ENCODE data around the gene NFATC3. TPM values are rescaled to one million over a fixed set of nuclear protein-coding genes. Genes with fewer than 3 reads are reported as not detected.

NFATC3 gene
- total and polyA plus RNA-seq, 2 donors (not counting 1 experiment from before 2014, with no cell fraction given): 33.4 to 115 TPM

GRCh38 chr16:68216240-68216639 lies 131.1 kb downstream of the NFATC3 start:
- Mint-ChIP-seq H3K9me3 (ENCODE audit: insufficient read depth) (no peaks in the 10 kb centered on the region), H3K27ac (no peak overlapping the region)

GRCh38 chr16:68217506-68217905 lies 132.3 kb downstream of the NFATC3 start:
- Histone ChIP-seq H3K4me3 (ENCODE audit: control extremely low read depth in 1 of 5, extremely low read depth in 1 of 5, insufficient read depth in 1 of 5, low read depth in 2 of 5, low read length in 4 of 5) (no peak overlapping the region), H3K27ac (ENCODE audit: low read length in 2 of 2) (no peak overlapping the region), H3K9me3 (ENCODE audit: control extremely low read depth in 1 of 3, control insufficient read depth in 2 of 3, insufficient read depth in 1 of 3, low read length in 2 of 3) (no peaks in the 10 kb centered on the region), H4K20me1 (ENCODE audit: control insufficient read depth, insufficient read depth, low read length, poor library complexity, severe bottlenecking) (peaks cover 24% of the 10 kb centered on the region), H2AFZ (ENCODE audit: insufficient read depth, low read depth, low read length, poor library complexity, severe bottlenecking) (no peak overlapping the region), H3K36me3 (replicated peaks in 1 of 2; ENCODE audit: control extremely low read depth in 1 of 2, control insufficient read depth in 1 of 2, extremely low read depth in 1 of 2, insufficient read depth in 2 of 2, low read length in 1 of 2) (peaks cover 1 to 40% of the 10 kb centered on the region in 2 experiments), H3K27me3 (replicated peaks in 1 of 4; ENCODE audit: control extremely low read depth in 1 of 4, control insufficient read depth in 3 of 4, insufficient read depth in 4 of 4, low read length in 3 of 4) (no peaks in the 10 kb centered on the region), H3K79me2 (ENCODE audit: control insufficient read depth, insufficient read depth, low read length) (peaks cover 45% of the 10 kb centered on the region), H3K4me1 (ENCODE audit: control insufficient read depth in 2 of 2, insufficient read depth in 2 of 2, low read length in 2 of 2) (no peaks in the 10 kb centered on the region), H3K9ac (ENCODE audit: low read length) (no peak overlapping the region), H3K4me2 (replicated peaks; ENCODE audit: low read depth, low read length, poor library complexity, severe bottlenecking) (no peak overlapping the region)
- intact Hi-C loops (cut with micrococcal nuclease): no loop called here
- Mint-ChIP-seq H3K4me3 (no peak overlapping the region), H3K27me3 (no peaks in the 10 kb centered on the region), H3K27ac (no peak overlapping the region), H3K9me3 (ENCODE audit: insufficient read depth) (no peaks in the 10 kb centered on the region), H3K4me1 (peaks cover 12% of the 10 kb centered on the region)
- TF ChIP-seq CTCF (IDR thresholded peaks at IDR 0.05) (no peak), EZH2 (IDR thresholded peaks at IDR 0.05; ENCODE audit: borderline replicate concordance, insufficient read depth, low read depth, low read length, poor library complexity, severe bottlenecking) (no peak)
- ChIA-PET POLR2A (interaction anchor here (0.9 kb wide), 1 partner anchor 11 kb away, joined by 4 read pairs; no protein-coding TSS in a partner anchor), CTCF (interaction anchor here (0.7 to 1.4 kb wide), 4 partner anchors 11 to 872 kb away, joined by 3 to 5 read pairs (median 4); no protein-coding TSS in a partner anchor)
- DNase-seq (no peak), ATAC-seq (ENCODE audit: low read depth) (no peak)
- WGBS (ENCODE audit: insufficient coverage): 79% methylated on average over 4 of the region's 4 CpGs

More at GRCh38 chr16:68216240-68216639, 131.1 kb downstream of the NFATC3 start:
- Histone ChIP-seq H3K9ac (ENCODE audit: low read length) (no peak overlapping the region), H3K79me2 (ENCODE audit: control insufficient read depth, insufficient read depth, low read length) (peaks cover 51% of the 10 kb centered on the region), H3K27me3 (replicated peaks in 1 of 4; ENCODE audit: control extremely low read depth in 1 of 4, control insufficient read depth in 3 of 4, insufficient read depth in 4 of 4, low read length in 3 of 4) (no peaks in the 10 kb centered on the region), H4K20me1 (ENCODE audit: control insufficient read depth, insufficient read depth, low read length, poor library complexity, severe bottlenecking) (peaks cover 36% of the 10 kb centered on the region), H3K9me3 (ENCODE audit: control extremely low read depth in 1 of 3, control insufficient read depth in 2 of 3, insufficient read depth in 1 of 3, low read length in 2 of 3) (no peaks in the 10 kb centered on the region), H2AFZ (ENCODE audit: insufficient read depth, low read depth, low read length, poor library complexity, severe bottlenecking) (no peak overlapping the region), H3K4me1 (ENCODE audit: control insufficient read depth in 2 of 2, insufficient read depth in 2 of 2, low read length in 2 of 2) (no peaks in the 10 kb centered on the region), H3K36me3 (replicated peaks in 1 of 2; ENCODE audit: control extremely low read depth in 1 of 2, control insufficient read depth in 1 of 2, extremely low read depth in 1 of 2, insufficient read depth in 2 of 2, low read length in 1 of 2) (peaks cover 0 to 34% of the 10 kb centered on the region in 2 experiments), H3K27ac (ENCODE audit: low read length in 2 of 2) (no peak overlapping the region), H3K4me2 (replicated peaks; ENCODE audit: low read depth, low read length, poor library complexity, severe bottlenecking) (no peak overlapping the region), H3K4me3 (ENCODE audit: control extremely low read depth in 1 of 5, extremely low read depth in 1 of 5, insufficient read depth in 1 of 5, low read depth in 2 of 5, low read length in 4 of 5) (no peak overlapping the region)
- Mint-ChIP-seq H3K27me3 (no peaks in the 10 kb centered on the region), H3K4me3 (no peak overlapping the region), H3K4me1 (peaks cover 12% of the 10 kb centered on the region)
- no peak for ATAC-seq (ENCODE audit: low read depth)
- DNase-seq: no peak
- TF ChIP-seq EZH2 (IDR thresholded peaks at IDR 0.05; ENCODE audit: borderline replicate concordance, insufficient read depth, low read depth, low read length, poor library complexity, severe bottlenecking) (no peak), CTCF (IDR thresholded peaks at IDR 0.05) (no peak)
- POLR2A ChIA-PET: interaction anchor here (0.6 kb wide), 1 partner anchor 129 kb away, joined by 3 read pairs; no protein-coding TSS in a partner anchor
- intact Hi-C loops (cut with micrococcal nuclease): no loop called here
- no CpG with 5 or more reads among the region's 3 CpGs for WGBS (ENCODE audit: insufficient coverage)
- CTCF ChIA-PET: no interaction called here

Data from B cell (primary cell).